GM06990 (cell line): ENCODE data around the gene SMOC2.

Experiments used
- DNase-seq: peaks from one replicate; pipeline ENCODE4 v3.0.0-alpha.2; 2011; ENCODE audit not compliant: insufficient read length; ENCODE audit errors: extremely low read depth
- H3K27me3 ChIP-seq: replicated peaks from 2 replicates; pipeline ENCODE4 v1.6.0; 2011; ENCODE audit warnings: low read length; ENCODE audit not compliant: control insufficient read depth, insufficient read depth
- H3K36me3 ChIP-seq: 2 replicates; pipeline ENCODE4 v1.5.1; 2011; ENCODE audit warnings: low read length; ENCODE audit not compliant: control insufficient read depth, insufficient read depth
- H3K4me3 ChIP-seq: replicated peaks from 2 replicates; pipeline ENCODE4 v1.5.1; 2011; ENCODE audit warnings: low read depth, mild to moderate bottlenecking, control low read depth, low read length
- TF ChIP-seq, protein P1 (sequence below): IDR thresholded peaks from 2 replicates; pipeline ENCODE4 v1.5.1; 2011; ENCODE audit warnings: low read length, control low read depth, mild to moderate bottlenecking, inconsistent platforms; ENCODE audit not compliant: insufficient read depth, poor library complexity, severe bottlenecking

SMOC2 gene

DNA sequence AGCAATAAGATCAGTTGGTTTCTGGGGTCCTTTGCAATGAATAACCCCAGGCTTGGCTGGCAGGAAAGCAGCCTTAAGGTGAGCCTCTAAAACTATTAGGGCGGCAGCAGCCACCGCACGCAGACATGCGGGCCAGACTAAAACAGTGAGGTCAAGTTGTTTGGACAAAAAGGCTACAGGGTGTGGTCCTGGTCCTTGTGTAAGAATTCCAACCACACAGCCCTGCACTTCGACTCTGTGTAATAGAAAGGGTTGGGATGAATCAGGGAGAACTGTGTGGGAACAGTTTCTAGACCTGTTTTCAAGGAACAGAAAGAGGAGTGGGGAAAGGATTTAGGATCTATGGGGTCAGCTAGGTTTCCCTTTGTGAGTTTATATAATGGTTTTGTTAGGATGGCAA lies 237.6 kb downstream of the SMOC2 start:
- no peak for DNase-seq
- no peaks in the 10 kb centered on the region for H3K36me3 ChIP-seq
- TF ChIP-seq, protein P1, sequence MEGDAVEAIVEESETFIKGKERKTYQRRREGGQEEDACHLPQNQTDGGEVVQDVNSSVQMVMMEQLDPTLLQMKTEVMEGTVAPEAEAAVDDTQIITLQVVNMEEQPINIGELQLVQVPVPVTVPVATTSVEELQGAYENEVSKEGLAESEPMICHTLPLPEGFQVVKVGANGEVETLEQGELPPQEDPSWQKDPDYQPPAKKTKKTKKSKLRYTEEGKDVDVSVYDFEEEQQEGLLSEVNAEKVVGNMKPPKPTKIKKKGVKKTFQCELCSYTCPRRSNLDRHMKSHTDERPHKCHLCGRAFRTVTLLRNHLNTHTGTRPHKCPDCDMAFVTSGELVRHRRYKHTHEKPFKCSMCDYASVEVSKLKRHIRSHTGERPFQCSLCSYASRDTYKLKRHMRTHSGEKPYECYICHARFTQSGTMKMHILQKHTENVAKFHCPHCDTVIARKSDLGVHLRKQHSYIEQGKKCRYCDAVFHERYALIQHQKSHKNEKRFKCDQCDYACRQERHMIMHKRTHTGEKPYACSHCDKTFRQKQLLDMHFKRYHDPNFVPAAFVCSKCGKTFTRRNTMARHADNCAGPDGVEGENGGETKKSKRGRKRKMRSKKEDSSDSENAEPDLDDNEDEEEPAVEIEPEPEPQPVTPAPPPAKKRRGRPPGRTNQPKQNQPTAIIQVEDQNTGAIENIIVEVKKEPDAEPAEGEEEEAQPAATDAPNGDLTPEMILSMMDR = no peak
- H3K27me3 ChIP-seq = no peaks in the 10 kb centered on the region
- H3K4me3 ChIP-seq = no peak overlapping the region

DNA sequence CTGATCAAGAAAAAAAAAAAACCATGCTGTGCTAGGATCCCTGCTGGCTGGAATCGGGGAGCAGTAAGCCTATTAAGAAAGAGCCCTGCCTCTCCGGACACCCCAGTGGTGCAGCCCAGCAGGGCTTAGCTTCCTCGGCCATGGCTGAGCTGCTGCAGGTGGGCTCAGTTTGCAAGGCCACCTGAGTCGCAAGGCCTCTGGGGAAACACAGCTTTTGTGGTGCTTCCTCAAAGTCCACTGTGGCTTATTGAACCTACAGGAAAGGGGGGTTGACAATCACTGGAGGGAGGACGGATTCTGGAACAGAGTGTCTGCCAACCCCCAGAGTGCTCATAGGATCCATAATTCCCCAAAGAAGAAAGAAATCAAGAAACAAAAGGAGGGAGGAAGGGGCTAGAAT lies 240.8 kb downstream of the SMOC2 start:
- H3K4me3 ChIP-seq = no peak overlapping the region
- no peaks in the 10 kb centered on the region for H3K36me3 ChIP-seq
- H3K27me3 ChIP-seq = no peaks in the 10 kb centered on the region
- TF ChIP-seq, protein P1 = no peak
- DNase-seq = no peak

DNA sequence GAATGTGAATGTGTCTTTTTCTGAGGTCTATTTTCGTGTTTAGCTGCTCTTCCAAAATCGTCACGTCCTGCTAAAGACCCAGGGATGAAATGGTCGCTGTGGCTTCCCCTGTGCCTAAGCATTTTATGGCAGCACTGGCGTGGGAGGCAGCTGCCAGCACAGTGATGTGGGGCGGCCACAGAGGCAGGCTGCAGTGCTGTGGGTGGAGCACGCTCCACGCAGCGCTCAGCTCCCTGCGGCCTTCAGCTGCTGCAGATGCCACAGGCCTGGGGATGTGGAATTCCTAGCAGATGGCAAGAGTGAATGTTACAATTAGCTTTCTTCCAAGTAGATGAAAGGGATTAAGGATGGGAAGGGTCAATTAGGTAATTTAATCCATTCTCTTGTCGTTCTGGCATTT lies 242.6 kb downstream of the SMOC2 start:
- Histone ChIP-seq H3K36me3 (no peaks in the 10 kb centered on the region), H3K27me3 (no peaks in the 10 kb centered on the region), H3K4me3 (no peak overlapping the region)
- DNase-seq = no peak
- TF ChIP-seq, protein P1 = no peak

DNA sequence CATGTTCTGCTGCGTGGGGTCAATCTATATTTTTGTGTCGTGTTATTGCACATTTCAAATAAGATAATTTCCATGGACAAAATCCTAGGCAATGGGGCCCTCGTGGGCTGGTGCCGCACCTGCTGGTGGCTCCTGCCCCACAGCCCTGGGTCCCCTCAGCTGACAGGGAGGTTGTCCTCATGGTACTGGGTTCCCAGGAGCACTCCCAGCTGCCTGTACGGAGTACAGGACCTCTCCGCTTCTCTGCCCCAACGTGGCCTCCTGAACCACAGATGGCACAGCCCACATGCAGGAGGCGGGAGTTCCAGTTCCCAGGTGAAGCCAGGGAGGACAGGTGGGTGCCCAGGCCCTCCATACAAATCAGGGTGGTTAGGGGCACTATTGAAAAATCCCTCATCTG lies 243.5 kb downstream of the SMOC2 start:
- DNase-seq = no peak
- Histone ChIP-seq H3K4me3 (no peak overlapping the region), H3K36me3 (no peaks in the 10 kb centered on the region), H3K27me3 (no peaks in the 10 kb centered on the region)
- TF ChIP-seq, protein P1 = no peak

DNA sequence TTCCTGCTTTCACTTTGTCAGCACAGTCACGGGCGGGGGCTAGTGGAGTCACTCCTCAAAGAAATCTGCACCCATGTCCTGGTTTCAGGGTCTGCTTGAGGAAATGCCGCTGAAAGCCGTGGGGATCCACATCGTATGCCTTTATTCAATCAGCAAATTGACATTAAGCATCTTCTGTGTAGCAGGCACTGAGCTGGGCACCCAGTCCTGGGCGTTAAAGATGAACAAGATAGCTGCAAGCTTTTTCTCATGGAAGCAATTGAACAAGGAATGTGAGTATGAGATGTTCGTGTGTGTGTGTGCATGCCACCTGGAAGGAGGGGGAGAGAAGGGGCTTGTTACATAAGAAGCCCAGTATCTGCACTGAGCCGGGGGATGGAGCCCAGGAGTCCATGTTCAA lies 243.9 kb downstream of the SMOC2 start:
- TF ChIP-seq, protein P1 = no peak
- Histone ChIP-seq H3K27me3 (no peaks in the 10 kb centered on the region), H3K36me3 (no peaks in the 10 kb centered on the region), H3K4me3 (no peak overlapping the region)
- DNase-seq = no peak

DNA sequence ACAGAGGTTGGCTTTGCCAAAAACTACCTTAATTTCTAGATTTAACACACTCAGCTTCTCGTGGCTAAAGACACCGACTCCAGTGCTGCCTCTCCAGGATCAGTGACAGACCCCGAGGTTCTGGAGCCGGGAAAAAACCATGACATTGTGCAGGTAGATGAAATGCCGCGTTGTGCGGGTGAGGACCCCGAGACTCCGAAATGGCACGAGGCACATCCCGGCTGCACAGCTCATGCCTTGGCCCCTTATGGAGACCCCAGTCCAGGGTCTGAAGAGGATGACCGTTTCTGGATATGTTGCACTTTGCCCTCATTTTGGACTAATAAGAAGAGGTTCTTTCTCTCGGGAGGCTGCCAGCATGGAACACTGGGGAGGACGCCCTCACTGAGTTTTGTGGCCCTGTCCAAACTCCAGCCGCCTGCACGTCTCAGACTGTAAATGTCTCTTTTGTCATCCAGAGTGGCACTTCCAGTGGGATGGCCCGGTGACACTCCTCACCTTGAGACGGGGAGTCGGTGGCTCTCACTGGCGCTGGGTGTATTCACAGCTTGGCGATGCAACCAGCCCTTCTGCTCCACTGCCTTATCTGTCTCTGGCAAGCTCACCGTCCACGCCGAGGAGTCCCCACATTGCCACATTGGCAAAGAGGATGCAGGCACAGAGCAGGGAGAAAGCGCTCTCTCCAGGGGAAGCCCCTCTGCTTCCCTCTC lies 245.2 kb downstream of the SMOC2 start:
- Histone ChIP-seq H3K27me3 (no peaks in the 10 kb centered on the region), H3K4me3 (no peak overlapping the region), H3K36me3 (no peaks in the 10 kb centered on the region)
- TF ChIP-seq, protein P1 = no peak
- DNase-seq = no peak
